Upper lobe of left lung (tissue), 4 donors: Measurements from ENCODE around the gene PTPRG.

Experiments used
- EP300 ChIP-seq, 4 donors: sonication (generic); formaldehyde crosslinking; IDR thresholded peaks; one replicate each; pipeline ENCODE4 v1.5.1; 2017; ENCODE audit warnings: antibody characterized with exemption in 4 of 4, control low read depth in 2 of 4
- POLR2AphosphoS5 ChIP-seq, 2 donors: sonication (generic); formaldehyde crosslinking; IDR thresholded peaks; one replicate each; pipeline ENCODE4 v1.5.1; 2017; ENCODE audit warnings: antibody characterized with exemption in 2 of 2

DNA sequence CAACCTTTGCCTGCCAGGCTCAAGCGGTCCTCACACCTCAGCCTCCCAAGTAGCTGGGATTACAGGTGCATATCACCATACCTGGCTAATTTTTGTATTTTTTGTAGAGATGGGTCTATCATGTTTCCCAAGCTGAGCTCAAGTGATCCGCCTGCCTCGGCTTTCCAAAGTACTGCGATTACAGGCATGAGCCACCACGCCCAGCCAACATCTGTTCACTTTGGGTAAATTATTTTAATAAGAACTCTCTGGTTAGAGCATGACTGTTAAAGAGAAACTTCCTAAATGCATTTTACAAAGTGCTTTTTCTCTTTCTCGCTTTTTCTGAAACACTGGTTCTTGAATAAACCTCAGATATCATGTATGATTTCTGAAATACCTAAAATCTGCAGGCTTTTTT lies 172.5 kb downstream of the PTPRG start:
- no peak for TF ChIP-seq EP300 (IDR thresholded peaks at IDR 0.05)
- TF ChIP-seq POLR2AphosphoS5 (IDR thresholded peaks at IDR 0.05) = no peak
